ENCODE measurements around the gene CCDC152.
A peak's percentile ranks its signal among the peaks of the same experiment; 100 is the strongest.
"Not testable (repeated sequence)": the region's sequence is repeated elsewhere in the genome, so short reads cannot be mapped to it uniquely, and the experiment has no call there.

CCDC152 gene

DNA sequence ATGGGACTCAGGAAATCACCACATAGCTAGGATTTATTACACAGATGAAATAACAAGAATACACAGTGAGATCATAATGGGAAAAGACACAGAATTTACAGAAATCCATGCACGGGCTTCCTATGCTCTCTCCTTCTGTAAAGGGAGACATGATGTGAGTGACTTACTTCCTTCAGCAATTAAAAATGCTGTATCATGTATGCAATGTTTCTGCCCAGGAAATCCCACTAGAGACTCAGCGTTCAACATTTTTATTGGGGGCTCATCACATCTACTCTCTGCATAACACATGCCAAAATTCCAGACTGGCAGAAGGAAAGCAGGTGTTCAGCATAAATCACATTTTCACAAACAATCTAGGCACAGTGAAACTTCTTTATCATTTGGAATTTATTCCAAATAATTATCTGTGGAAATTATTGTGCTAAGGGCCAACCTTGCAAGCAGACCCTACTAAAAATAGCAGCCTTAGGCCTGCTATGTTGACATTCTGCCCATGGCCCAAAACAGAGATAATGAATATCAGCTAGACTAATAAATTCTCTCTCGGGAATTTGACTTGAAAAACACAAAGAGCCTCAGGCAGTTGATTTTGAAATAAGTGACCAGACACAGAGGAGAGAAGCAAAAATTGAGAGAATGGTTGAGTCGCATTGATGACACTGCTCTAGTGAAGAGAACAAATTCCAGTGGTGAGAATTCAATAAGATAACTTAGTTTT lies 86.5 kb downstream of the CCDC152 start:
- no peak overlapping the region for H3K27ac ChIP-seq
- DNase-seq (ENCODE audit: low read depth, low spot score): no peak

DNA sequence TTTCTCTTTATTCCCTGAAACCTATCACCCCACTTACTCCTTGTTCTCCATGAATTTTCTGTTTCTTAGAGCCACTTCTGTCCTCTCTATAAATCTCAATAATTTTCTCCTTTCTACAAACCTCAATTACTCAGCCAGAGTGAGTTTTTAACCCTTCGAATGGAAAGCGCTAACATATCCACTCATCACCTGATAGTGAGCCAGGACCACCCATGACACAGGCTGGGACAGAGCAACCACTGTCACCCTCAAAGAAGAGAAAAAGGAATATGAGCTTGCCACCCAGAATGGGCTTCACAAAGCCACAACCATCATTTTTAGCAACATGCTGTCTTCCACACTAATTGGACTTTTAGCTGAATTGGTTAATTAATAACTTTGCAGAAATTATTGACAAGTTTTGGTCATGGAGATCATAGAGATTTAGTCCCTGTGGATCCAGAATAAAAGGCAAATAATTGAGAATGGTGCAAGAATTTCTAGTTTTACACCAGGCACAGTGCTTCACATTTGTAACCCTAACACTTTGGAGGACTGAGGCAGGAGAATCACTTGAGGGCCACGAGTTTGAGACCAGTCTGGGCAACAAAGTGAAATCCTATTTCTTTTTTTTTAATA lies 87.2 kb downstream of the CCDC152 start:
- no peak overlapping the region for H3K27ac ChIP-seq
- DNase-seq (ENCODE audit: low read depth, low spot score): no peak

DNA sequence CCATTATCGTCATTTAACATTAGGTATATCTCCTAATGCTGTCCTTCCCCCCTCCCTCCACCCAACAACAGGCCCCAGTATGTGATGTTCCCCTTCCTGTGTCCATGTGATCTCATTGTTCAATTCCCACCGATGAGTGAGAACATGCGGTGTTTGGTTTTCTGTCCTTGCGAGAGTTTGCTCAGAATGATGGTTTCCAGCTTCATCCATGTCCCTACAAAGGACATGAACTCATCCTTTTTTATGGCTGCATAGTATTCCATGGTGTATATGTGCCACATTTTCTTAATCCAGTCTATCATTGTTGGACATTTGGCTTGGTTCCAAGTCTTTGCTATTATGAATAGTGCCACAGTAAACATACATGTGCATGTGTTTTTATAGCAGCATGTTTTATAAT lies 87.8 kb downstream of the CCDC152 start:
- not testable (repeated sequence) for DNase-seq (ENCODE audit: low read depth, low spot score); H3K27ac ChIP-seq

DNA sequence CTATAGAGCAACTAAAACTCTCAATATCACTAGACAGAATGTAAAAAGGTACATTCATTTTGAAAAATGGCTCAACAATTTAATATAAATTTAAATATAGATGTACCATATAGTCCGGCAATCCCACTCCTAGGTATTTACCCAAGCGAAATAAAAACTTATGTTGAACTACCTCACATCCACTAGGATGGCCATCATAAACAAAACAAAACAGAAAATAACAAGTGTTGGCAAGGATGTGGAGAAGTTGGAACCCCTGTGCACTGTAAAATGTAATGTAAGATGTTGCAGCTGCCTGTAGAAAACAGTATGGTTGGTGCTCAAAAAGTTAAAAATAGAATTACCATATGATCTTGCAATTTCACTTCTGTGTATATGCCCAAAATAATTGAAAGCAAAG lies 91.9 kb downstream of the CCDC152 start:
- DNase-seq (ENCODE audit: low read depth, low spot score): no peak
- H3K27ac ChIP-seq: no peak overlapping the region

DNA sequence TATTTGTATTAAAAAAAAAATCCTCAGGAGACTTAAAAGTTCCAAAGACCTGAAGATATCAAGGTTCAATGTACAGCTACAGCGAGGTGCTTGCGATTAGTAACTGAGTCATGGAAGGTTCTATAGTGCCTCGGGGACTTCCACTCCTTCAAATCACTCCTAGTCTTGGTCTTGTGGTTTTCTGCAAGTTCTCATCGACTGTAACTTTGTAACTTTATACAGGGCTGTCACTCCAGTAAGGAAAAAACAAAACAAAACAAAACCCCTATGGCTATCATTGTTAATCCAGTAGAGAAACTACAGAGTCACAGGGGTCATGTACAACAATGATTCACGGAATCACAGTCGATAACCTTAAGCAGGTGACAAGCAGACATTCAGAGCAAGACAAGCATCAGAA lies 94.9 kb downstream of the CCDC152 start:
- peak; percentile 24 for DNase-seq (ENCODE audit: low read depth, low spot score)
- H3K27ac ChIP-seq: no peak overlapping the region

Measured in epithelial cell of prostate (primary cell).